ENCODE measurements around the gene DLG1. TPM values are rescaled to one million over a fixed set of nuclear protein-coding genes. Genes with fewer than 3 reads are reported as not detected.
A peak's percentile ranks its signal among the peaks of the same experiment; 100 is the strongest.

DLG1 gene
- total RNA-seq, 1 donor from 2014 or later, result 157 TPM

DNA sequence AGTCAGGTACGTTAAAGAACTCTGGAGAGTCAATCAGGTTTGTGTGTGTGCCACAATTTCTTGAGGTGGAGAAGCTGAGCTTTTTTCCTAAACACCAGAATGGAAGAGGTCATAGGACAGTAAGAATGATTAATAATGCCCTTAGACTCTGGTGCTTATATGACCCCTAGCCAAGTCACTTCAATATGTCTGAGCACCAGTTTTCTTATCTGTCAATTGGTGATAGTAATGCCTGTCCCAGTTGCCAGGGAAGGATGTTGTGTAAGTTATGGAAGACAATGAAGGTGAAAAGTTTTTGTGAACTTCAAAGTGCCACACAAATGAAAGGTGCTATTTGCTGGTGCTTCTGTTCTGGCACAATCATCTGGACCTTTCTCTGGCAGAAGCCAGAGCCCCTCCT is 22.2 kb upstream of the DLG1 start:
- no peak for DNase-seq (ENCODE audit: low spot score)
- no peaks in the 10 kb centered on the region for H3K36me3 Mint-ChIP-seq (ENCODE audit: low read depth)
- peaks cover 15% of the 10 kb centered on the region for H3K9me3 Mint-ChIP-seq (ENCODE audit: low read depth)
- H3K4me1 Mint-ChIP-seq (ENCODE audit: low read depth), result peaks cover 17% of the 10 kb centered on the region
- TF ChIP-seq CTCF (IDR thresholded peaks at IDR 0.05), result no peak
- H3K4me3 Mint-ChIP-seq (ENCODE audit: unreplicated experiment), result no peak overlapping the region
- H3K27ac Mint-ChIP-seq (ENCODE audit: unreplicated experiment), result no peak overlapping the region
- no peaks in the 10 kb centered on the region for H3K27me3 Mint-ChIP-seq (ENCODE audit: low read depth)

DNA sequence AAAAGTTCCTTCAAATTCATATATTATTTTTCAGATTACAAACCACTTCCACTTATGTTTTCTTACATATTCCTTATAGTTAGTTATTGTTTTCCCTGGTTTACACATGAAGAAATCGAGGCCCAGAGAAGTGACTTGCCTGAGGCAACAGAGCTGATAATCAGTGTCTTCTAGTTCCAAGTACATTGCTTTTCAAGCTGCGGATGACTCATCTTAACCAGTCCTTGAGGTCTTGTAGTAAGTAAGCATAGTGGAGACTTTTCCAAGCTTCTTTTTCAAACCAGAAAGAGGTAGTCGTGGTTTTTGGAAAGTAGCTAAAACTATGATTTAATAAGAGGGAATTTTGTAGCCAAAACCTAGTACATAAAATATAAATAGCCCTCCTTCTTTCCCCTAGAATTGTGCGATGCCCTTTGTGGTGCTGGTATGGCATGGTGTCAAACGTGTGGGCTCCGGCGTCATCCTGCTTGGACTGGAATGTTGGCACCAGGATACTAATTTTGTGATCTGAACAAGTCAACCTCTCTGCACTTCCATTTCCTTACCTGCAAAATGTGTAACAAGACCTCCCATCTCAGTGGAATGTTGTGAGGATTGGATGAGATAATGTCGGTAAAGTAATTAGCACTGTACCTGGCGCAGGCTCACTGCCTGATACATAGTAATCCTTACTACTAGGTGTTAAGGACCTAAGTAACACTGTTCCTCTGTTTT is 19.0 kb upstream of the DLG1 start:
- H3K27me3 Mint-ChIP-seq (ENCODE audit: low read depth), result no peaks in the 10 kb centered on the region
- peaks cover 17% of the 10 kb centered on the region for H3K9me3 Mint-ChIP-seq (ENCODE audit: low read depth)
- H3K36me3 Mint-ChIP-seq (ENCODE audit: low read depth), result peaks cover 3% of the 10 kb centered on the region
- H3K27ac Mint-ChIP-seq (ENCODE audit: unreplicated experiment), result peak overlapping the region; percentile 87
- H3K4me3 Mint-ChIP-seq (ENCODE audit: unreplicated experiment), result peak overlapping the region; percentile 18
- peaks cover 17% of the 10 kb centered on the region for H3K4me1 Mint-ChIP-seq (ENCODE audit: low read depth)
- no peak for DNase-seq (ENCODE audit: low spot score)
- no peak for TF ChIP-seq CTCF (IDR thresholded peaks at IDR 0.05)

- TF ChIP-seq CTCF (IDR thresholded peaks at IDR 0.05), result no peak
- Mint-ChIP-seq H3K9me3 (ENCODE audit: low read depth) (peaks cover 6% of the 10 kb centered on the region), H3K4me1 (ENCODE audit: low read depth) (peaks cover 48% of the 10 kb centered on the region), H3K4me3 (ENCODE audit: unreplicated experiment) (no peak overlapping the region), H3K36me3 (ENCODE audit: low read depth) (peaks cover 4% of the 10 kb centered on the region), H3K27ac (ENCODE audit: unreplicated experiment) (no peak overlapping the region), H3K27me3 (ENCODE audit: low read depth) (no peaks in the 10 kb centered on the region)
- DNase-seq (ENCODE audit: low spot score), result no peak
Observed at GRCh38 chr3:197312431-197312830, 14.0 kb upstream of the DLG1 start.

DNA sequence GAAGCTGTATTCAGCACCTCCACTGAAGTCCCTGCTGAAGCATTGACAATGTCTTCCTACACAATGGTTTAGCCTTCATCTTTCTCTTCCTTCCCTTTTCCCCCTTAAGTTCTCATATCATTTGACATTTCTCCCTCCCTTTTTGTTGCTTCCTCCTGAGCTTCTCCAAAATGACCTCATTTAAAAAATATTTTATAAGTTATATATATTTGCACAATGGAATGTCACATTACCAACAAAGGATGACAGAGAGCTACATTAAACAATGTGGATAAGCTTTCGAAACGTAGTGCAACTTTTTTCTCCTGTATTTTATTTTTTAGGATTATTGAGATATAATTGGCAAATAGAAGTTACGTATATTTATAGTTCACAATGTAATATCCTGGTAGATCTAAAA is 13.2 kb upstream of the DLG1 start:
- no peak for TF ChIP-seq CTCF (IDR thresholded peaks at IDR 0.05)
- peak overlapping the region; percentile 33 for H3K27ac Mint-ChIP-seq (ENCODE audit: unreplicated experiment)
- peaks cover 4% of the 10 kb centered on the region for H3K36me3 Mint-ChIP-seq (ENCODE audit: low read depth)
- peaks cover 50% of the 10 kb centered on the region for H3K4me1 Mint-ChIP-seq (ENCODE audit: low read depth)
- H3K27me3 Mint-ChIP-seq (ENCODE audit: low read depth), result no peaks in the 10 kb centered on the region
- no peak for DNase-seq (ENCODE audit: low spot score)
- no peak overlapping the region for H3K4me3 Mint-ChIP-seq (ENCODE audit: unreplicated experiment)
- H3K9me3 Mint-ChIP-seq (ENCODE audit: low read depth), result peaks cover 6% of the 10 kb centered on the region

DNA sequence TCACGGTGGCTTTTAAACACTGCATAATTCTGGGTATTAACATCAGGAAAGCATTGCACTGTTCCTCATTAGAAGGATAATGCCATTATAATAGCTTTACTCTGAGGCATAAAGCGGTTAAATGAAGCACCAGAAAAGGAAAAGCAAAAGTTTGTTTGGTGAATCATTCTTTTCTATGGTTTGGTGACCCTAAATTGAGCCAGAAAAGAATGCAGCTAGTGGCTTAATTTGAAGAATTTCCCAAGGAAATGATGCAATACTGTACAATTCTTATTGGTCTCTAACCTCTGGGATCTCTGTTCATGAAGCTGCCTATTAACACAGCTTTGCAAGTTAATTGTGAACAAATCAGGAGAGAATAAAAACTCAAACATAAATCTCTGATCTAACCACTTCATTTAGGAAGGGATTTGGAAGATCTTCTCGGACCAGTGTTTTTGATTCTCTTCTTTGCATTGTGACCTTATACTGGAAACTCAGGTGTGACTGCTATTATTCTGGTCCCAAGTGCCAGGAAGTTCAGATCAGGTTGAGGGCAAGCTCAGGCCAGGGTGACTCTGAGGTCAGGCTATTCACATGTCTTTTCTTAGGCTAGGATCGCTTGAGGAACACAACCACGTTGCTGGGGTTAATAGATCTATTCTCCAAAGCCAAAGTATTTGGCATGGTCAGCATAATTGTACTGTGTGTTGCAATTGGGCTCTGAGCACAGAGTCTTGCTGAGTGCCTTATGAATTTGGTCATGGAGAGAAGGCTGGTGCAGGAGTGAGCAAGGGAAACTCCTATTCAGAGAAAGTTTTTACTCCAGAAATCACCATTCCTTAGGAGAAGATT is 11.3 kb upstream of the DLG1 start:
- H3K27ac Mint-ChIP-seq (ENCODE audit: unreplicated experiment), result peak overlapping the region; percentile 98
- H3K27me3 Mint-ChIP-seq (ENCODE audit: low read depth), result no peaks in the 10 kb centered on the region
- no peak for DNase-seq (ENCODE audit: low spot score)
- peaks cover 4% of the 10 kb centered on the region for H3K36me3 Mint-ChIP-seq (ENCODE audit: low read depth)
- H3K4me1 Mint-ChIP-seq (ENCODE audit: low read depth), result peaks cover 61% of the 10 kb centered on the region
- H3K4me3 Mint-ChIP-seq (ENCODE audit: unreplicated experiment), result no peak overlapping the region
- peaks cover 6% of the 10 kb centered on the region for H3K9me3 Mint-ChIP-seq (ENCODE audit: low read depth)
- TF ChIP-seq CTCF (IDR thresholded peaks at IDR 0.05), result no peak

Data from chondrocyte (in vitro differentiated cells).